GM12878 (cell line): Measurements from ENCODE around the gene TRMT1. TPM values are rescaled to one million over a fixed set of nuclear protein-coding genes. Genes with fewer than 3 reads are reported as not detected.

ENCODE experiments used
- BHLHE40 ChIP-seq, 2 experiments: fragments of 450-650 bp in 1 of 2; IDR thresholded peaks; 2 replicates each; pipeline ENCODE4 v1.6.1; 2011 to 2017; ENCODE audit warnings: low read depth in 2 of 2, borderline replicate concordance in 1 of 2, improper control_type of control experiment in 1 of 2, low read length in 1 of 2, mild to moderate bottlenecking in 1 of 2
- CBX3 ChIP-seq: fragments of 200-600 bp; sonication (generic); IDR thresholded peaks from 2 replicates; pipeline ENCODE4 v1.6.1; 2016; ENCODE audit warnings: low read depth, borderline replicate concordance
- CREB1 ChIP-seq: IDR thresholded peaks from 2 replicates; pipeline ENCODE4 v1.6.1; 2012; ENCODE audit warnings: low read depth, mild to moderate bottlenecking, inconsistent platforms
- GABPA ChIP-seq: IDR thresholded peaks from 2 replicates; pipeline ENCODE4 v1.6.1; 2014; ENCODE audit warnings: antibody characterized with exemption, low read depth, mild to moderate bottlenecking, inconsistent platforms
- HDGF ChIP-seq: fragments of 450-650 bp; IDR thresholded peaks from 2 replicates; pipeline ENCODE4 v1.6.1; 2016; ENCODE audit warnings: antibody characterized with exemption
- JUNB ChIP-seq: IDR thresholded peaks from 2 replicates; pipeline ENCODE4 v1.6.1; 2016; ENCODE audit warnings: antibody characterized with exemption, mild to moderate bottlenecking
- JUND ChIP-seq: IDR thresholded peaks from 2 replicates; pipeline ENCODE4 v1.6.1; 2012; ENCODE audit warnings: low read depth, mild to moderate bottlenecking, low read length, improper control_type of control experiment, moderate library complexity
- NR2F1 ChIP-seq: fragments of 450-650 bp; conservative IDR thresholded peaks from 2 replicates; pipeline ENCODE4 v1.6.1; 2017; ENCODE audit warnings: mild to moderate bottlenecking
- NRF1 ChIP-seq: conservative IDR thresholded peaks from 2 replicates; pipeline ENCODE4 v1.6.1; 2011; ENCODE audit warnings: mild to moderate bottlenecking, low read depth, low read length, improper control_type of control experiment
- POLR2AphosphoS2 ChIP-seq: IDR thresholded peaks from 2 replicates; pipeline ENCODE4 v1.6.1; 2011; ENCODE audit warnings: low read depth, mild to moderate bottlenecking, low read length, improper control_type of control experiment, moderate library complexity
- RCOR1 ChIP-seq: conservative IDR thresholded peaks from 2 replicates; pipeline ENCODE4 v1.6.1; 2012; ENCODE audit warnings: low read depth, low read length, improper control_type of control experiment
- RUNX3 ChIP-seq: IDR thresholded peaks from 2 replicates; pipeline ENCODE4 v1.6.1; 2012; ENCODE audit warnings: low read length, inconsistent platforms
- SMC3 ChIP-seq: IDR thresholded peaks from 2 replicates; pipeline ENCODE4 v1.6.1; 2011; ENCODE audit warnings: low read length, improper control_type of control experiment, borderline replicate concordance
- TAF1 ChIP-seq: IDR thresholded peaks from 2 replicates; pipeline ENCODE4 v1.6.1; 2011; ENCODE audit warnings: mild to moderate bottlenecking, low read depth, low read length, borderline replicate concordance
- TARDBP ChIP-seq: IDR thresholded peaks from 2 replicates; pipeline ENCODE4 v1.6.1; 2016; ENCODE audit warnings: borderline replicate concordance
- ZNF207 ChIP-seq: fragments of 450-650 bp; IDR thresholded peaks from 2 replicates; pipeline ENCODE4 v1.6.1; 2014; ENCODE audit warnings: antibody characterized with exemption, mild to moderate bottlenecking, borderline replicate concordance
- polyA plus RNA-seq, 11 experiments: library from polyadenylated mRNA; depleted of rRNA in 4 of 11; unstranded in 6 of 11; stranded (reverse) in 5 of 11; fragments of >200 nt; fragmentation: Nextera tagmentation in 4 of 11; fragmentation: Illumina TruSeq in 1 of 11; extraction: Ambion mirVana in 4 of 11; extraction: Trizol in 1 of 11; gene quantifications; 1 replicate in 1 of 11; 2 replicates in 10 of 11; pipeline versions ENCODE4 v1.2.1 to v1.2.3, GENCODE V29; 2011 to 2016; ENCODE audit warnings: inconsistent platforms in 2 of 11, missing spikeins in 2 of 11, low read depth in 1 of 11
- total RNA-seq, 4 experiments: library from RNA; depleted of rRNA in 3 of 4; stranded (reverse); fragments of >200 nt in 3 of 4; fragmentation: Illumina TruSeq in 1 of 4; extraction: Trizol in 1 of 4; gene quantifications; 2 replicates each; pipeline versions ENCODE4 v1.2.1 to v1.2.3, GENCODE V29; 2013 to 2021
- TF ChIP-seq, protein P1 (sequence below): fragments of 450-650 bp; formaldehyde crosslinking; IDR thresholded peaks from 2 replicates; pipeline ENCODE4 v1.5.0; 2022; ENCODE audit warnings: mild to moderate bottlenecking, missing genetic modification characterization
- TF ChIP-seq, protein P2 (sequence below): IDR thresholded peaks from 2 replicates; pipeline ENCODE4 v1.6.1; 2012; ENCODE audit warnings: low read depth, low read length, improper control_type of control experiment
- TF ChIP-seq, protein P3 (sequence below): fragments of 450-650 bp; IDR thresholded peaks from 2 replicates; pipeline ENCODE4 v1.6.1; 2017; ENCODE audit warnings: mild to moderate bottlenecking, moderate library complexity
- TF ChIP-seq, protein P4 (sequence below): IDR thresholded peaks from 2 replicates; pipeline ENCODE4 v1.6.1; 2011; ENCODE audit warnings: low read depth, low read length, improper control_type of control experiment, borderline replicate concordance
- TF ChIP-seq, protein P5 (sequence below): IDR thresholded peaks from 2 replicates; pipeline ENCODE4 v1.6.1; 2011; ENCODE audit warnings: borderline replicate concordance, low read depth, mild to moderate bottlenecking, moderate library complexity, mixed read lengths, low read length; ENCODE audit not compliant: insufficient read depth; ENCODE audit errors: extremely low read length

Gene TRMT1
- total and polyA plus RNA-seq, 10 of the 15 experiments (the other 5 are each of a cell fraction or from before 2014, with no cell fraction given) = 3.4 to 68.8 (median 34.8) TPM

DNA sequence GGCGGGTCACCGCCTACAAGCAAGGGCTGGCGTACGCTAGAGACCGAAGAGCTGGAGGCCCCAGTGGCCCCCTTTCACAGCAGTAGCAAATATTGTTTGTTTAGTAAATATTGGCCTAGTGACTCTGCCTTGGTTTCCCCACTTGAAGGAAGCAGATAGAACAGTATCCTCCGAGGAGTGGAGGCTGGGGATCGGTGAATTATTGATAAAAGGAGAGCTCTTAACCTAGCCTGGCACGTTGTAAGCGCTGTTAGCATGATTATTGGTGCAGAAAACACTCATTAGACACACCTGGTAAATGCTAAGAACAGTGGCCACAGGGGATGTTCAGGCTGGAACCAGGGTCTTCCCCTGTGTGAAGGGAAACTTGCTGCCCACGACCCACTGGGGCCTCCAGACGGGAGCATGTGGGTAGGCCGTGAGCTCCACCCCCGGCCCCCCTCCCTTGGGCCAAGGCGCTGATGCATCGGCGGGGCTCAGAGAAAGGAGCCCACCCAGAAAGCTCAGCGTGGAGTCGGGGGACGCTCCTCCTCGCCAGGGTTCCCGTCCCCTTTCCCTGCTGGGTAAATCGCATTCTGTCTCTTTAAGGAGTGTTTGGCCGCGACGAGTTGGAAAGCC, 35.9 kb upstream of the TRMT1 start (continued):
- TF ChIP-seq, protein P1, sequence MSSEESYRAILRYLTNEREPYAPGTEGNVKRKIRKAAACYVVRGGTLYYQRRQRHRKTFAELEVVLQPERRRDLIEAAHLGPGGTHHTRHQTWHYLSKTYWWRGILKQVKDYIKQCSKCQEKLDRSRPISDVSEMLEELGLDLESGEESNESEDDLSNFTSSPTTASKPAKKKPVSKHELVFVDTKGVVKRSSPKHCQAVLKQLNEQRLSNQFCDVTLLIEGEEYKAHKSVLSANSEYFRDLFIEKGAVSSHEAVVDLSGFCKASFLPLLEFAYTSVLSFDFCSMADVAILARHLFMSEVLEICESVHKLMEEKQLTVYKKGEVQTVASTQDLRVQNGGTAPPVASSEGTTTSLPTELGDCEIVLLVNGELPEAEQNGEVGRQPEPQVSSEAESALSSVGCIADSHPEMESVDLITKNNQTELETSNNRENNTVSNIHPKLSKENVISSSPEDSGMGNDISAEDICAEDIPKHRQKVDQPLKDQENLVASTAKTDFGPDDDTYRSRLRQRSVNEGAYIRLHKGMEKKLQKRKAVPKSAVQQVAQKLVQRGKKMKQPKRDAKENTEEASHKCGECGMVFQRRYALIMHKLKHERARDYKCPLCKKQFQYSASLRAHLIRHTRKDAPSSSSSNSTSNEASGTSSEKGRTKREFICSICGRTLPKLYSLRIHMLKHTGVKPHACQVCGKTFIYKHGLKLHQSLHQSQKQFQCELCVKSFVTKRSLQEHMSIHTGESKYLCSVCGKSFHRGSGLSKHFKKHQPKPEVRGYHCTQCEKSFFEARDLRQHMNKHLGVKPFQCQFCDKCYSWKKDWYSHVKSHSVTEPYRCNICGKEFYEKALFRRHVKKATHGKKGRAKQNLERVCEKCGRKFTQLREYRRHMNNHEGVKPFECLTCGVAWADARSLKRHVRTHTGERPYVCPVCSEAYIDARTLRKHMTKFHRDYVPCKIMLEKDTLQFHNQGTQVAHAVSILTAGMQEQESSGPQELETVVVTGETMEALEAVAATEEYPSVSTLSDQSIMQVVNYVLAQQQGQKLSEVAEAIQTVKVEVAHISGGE (CRISPR knock-in tag) = no peak
- TF ChIP-seq POLR2AphosphoS2 (no peak), JUNB (no peak), CBX3 (no peak), GABPA (no peak), BHLHE40 (IDR thresholded peaks at IDR 0.05; ENCODE audit: borderline replicate concordance in 1 of 2, low read depth in 2 of 2, low read length in 1 of 2) (no peak), RUNX3 (no peak), NRF1 (no peak), ZNF207 (no peak), TARDBP (no peak), TAF1 (no peak), RCOR1 (no peak), CREB1 (no peak), JUND (no peak), HDGF (no peak; the same call in 1 of the 2 replicates), NR2F1 (no peak), SMC3 (no peak)
- TF ChIP-seq, protein P2, sequence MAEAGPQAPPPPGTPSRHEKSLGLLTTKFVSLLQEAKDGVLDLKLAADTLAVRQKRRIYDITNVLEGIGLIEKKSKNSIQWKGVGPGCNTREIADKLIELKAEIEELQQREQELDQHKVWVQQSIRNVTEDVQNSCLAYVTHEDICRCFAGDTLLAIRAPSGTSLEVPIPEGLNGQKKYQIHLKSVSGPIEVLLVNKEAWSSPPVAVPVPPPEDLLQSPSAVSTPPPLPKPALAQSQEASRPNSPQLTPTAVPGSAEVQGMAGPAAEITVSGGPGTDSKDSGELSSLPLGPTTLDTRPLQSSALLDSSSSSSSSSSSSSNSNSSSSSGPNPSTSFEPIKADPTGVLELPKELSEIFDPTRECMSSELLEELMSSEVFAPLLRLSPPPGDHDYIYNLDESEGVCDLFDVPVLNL = no peak
- TF ChIP-seq, protein P3, sequence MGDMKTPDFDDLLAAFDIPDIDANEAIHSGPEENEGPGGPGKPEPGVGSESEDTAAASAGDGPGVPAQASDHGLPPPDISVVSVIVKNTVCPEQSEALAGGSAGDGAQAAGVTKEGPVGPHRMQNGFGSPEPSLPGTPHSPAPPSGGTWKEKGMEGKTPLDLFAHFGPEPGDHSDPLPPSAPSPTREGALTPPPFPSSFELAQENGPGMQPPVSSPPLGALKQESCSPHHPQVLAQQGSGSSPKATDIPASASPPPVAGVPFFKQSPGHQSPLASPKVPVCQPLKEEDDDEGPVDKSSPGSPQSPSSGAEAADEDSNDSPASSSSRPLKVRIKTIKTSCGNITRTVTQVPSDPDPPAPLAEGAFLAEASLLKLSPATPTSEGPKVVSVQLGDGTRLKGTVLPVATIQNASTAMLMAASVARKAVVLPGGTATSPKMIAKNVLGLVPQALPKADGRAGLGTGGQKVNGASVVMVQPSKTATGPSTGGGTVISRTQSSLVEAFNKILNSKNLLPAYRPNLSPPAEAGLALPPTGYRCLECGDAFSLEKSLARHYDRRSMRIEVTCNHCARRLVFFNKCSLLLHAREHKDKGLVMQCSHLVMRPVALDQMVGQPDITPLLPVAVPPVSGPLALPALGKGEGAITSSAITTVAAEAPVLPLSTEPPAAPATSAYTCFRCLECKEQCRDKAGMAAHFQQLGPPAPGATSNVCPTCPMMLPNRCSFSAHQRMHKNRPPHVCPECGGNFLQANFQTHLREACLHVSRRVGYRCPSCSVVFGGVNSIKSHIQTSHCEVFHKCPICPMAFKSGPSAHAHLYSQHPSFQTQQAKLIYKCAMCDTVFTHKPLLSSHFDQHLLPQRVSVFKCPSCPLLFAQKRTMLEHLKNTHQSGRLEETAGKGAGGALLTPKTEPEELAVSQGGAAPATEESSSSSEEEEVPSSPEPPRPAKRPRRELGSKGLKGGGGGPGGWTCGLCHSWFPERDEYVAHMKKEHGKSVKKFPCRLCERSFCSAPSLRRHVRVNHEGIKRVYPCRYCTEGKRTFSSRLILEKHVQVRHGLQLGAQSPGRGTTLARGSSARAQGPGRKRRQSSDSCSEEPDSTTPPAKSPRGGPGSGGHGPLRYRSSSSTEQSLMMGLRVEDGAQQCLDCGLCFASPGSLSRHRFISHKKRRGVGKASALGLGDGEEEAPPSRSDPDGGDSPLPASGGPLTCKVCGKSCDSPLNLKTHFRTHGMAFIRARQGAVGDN = no peak
- TF ChIP-seq, protein P4, sequence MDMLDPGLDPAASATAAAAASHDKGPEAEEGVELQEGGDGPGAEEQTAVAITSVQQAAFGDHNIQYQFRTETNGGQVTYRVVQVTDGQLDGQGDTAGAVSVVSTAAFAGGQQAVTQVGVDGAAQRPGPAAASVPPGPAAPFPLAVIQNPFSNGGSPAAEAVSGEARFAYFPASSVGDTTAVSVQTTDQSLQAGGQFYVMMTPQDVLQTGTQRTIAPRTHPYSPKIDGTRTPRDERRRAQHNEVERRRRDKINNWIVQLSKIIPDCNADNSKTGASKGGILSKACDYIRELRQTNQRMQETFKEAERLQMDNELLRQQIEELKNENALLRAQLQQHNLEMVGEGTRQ = no peak
- TF ChIP-seq, protein P5, sequence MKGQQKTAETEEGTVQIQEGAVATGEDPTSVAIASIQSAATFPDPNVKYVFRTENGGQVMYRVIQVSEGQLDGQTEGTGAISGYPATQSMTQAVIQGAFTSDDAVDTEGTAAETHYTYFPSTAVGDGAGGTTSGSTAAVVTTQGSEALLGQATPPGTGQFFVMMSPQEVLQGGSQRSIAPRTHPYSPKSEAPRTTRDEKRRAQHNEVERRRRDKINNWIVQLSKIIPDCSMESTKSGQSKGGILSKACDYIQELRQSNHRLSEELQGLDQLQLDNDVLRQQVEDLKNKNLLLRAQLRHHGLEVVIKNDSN = no peak
